ENCODE results near the gene STK10.

Gene STK10

DNA sequence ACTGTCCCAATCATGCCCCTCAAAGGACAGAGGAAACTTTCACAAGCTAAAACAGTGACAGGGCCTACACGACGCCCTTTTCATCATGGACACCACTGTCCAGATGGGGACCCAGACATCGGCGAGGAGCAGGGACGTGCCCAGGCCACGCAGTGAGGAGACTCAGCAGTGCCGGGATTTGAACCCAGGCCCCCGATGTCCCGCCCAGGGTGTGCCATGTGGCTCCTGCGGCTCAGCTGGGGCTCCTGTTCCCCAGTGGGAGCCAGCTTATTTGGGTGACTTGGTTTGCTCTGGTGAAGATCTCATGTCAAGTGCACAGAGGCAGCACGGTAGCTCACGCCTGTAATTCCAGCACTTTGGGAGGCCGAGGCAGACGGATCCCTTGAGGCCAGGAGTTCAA, 82.2 kb downstream of the STK10 start:
- no peak for DNase-seq

DNA sequence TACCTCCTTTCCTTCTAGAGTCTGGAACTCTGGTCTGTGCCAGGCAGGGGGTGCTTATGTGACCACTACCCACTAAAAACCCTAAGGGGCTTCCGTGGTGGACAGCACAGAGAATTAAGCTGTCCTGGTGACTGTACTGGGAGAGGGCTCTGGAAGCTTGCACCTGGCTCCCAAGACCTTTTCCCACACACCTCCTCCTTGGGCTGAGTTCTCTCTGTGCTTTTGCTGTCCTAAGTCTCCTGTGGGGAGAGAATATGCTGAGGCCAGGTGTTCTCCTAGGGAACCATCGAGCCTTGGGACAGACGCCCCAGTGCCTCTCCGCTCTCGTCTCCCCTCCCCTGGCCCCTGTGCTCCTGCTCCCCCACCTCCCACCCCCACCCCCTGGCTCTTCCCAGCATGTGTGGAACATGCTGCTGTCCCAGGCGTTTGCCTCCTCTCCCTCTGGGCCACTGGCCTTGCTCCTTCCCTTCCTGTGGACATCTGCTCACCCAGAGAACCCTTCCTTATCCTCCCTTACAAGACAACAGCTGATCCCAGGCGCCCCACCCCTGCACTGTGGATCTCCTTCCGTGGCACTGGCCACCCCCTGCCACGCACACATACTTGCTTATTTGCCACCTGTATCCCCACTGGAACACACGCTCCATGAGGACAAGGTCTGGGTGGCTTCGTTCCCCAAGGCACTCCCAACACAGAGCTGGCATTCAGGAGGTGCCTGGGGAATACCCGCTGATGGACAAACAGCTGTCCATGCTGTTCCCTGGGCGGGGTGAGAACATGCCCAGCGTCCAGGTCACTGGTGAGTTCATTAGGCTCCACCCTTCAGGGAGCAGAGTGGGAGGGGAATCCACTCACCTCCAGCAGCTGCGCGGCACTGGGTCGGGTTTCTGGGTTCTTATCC, 83.0 kb downstream of the STK10 start:
- no peak for DNase-seq

DNA sequence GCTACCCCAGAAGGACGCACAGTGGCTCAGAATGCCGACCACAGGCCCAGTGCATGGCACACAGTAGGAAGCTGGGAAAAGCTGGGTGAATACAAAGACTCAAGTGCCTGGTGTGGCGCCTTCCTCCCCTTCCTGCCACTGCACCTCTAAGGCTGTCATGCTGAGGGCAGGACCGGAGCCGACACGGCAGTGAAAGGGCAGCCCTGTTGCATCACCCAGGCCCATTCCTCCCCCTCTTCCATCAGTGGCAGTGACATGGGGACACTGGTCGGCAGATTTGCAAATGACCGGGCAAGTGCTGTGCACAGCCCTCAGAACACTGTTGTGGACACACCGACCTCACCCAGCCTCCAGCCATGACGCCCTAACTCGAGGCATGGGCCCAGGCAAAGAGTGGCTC, 84.0 kb downstream of the STK10 start:
- DNase-seq: no peak

DNA sequence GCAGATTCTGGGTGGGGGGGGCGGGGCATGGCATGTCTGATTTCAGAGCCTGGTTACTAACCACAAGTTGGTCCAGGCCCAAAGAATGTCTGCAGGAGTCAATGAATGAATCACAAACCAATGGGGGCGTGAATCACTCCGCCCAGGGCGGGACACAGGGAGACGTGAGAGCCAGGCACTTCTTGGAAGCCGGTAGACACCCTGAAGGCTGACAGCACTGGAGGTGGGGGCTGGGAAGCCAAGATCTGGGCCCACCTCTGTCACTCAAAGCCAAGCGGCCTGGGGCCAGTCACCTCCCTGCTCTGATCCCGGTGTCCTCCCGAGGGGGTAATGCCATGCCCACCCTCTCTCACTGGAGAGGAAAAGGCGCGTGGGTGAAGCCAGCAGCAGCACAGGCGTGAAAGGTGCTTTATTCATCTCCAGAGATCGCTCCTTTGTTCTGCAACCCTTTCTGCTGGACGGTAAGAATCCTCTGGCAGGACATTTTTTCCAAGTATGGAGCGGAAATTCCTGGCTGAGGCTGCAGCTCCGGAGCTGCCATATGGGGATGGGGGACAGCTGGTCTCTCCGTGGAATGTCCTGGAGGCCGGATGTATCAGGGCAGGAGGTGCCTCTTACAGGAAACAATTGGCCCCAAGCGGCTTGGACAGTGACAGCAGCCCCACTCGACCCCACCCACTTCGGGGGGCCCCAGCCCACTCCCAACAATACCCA, 85.0 kb downstream of the STK10 start:
- DNase-seq: peak; percentile 71

DNA sequence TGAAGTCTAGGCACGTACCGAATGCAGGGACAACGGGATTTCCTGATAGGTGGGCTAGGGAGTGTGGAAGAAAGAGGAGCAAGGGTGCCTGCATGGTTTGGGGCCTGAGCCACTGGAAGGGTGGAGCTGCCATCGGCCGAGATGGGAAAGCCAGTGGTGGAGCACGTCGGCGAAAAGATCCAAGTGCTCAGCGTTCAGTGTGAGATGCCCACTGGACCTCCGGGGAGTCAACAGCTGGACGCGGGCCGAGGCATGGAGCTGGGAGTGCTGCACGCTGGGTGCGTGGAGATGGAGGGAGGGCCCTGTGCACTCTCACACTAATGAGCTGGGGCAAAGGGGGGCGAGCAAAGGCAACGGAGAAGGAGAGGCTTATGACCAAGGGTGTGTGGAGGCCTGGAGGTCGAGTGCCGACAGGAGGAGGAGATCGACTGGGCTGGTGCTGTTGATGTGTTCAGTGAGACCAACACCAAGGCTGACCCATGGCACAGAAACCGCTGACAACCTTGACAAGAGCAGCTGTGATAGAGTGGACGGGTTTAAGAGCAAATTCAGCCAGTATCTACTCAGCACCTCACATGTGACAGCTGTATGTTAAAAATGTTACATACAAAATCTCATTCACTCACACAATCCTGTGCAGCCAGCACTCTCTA, 85.7 kb downstream of the STK10 start:
- DNase-seq: no peak

DNA sequence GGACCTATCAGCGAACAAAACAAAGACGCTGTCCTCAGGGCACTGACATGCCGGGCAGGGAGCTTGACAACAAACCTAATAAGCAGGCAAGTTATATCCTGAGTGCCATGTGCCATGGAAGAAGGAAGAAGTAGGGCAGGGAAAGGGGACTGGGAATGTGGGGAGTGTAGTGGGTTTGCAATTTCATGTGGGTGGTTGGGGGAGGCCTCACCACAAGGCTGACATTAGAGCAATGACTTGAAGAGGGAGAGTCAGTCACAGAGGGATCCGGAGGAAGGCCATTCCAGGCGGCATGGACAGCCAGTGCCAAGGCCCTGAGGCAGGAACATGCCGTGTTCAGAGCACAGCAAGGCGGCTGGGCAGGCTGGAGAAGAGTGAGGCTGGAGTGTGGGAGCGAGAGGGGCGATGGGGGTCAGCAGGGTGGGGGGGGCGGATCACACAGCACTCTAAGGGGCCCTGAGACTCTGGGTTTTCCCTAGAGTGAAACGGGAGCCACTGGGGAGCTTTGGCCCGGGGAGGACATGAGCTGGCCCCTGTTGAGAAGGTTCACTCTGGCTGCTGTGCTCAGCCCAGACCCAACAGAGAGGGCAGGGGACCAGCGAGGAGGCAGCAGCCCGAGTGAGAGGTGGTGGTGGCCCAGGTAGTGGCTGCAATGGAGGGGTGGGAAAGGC, 86.3 kb downstream of the STK10 start:
- DNase-seq: no peak

DNA sequence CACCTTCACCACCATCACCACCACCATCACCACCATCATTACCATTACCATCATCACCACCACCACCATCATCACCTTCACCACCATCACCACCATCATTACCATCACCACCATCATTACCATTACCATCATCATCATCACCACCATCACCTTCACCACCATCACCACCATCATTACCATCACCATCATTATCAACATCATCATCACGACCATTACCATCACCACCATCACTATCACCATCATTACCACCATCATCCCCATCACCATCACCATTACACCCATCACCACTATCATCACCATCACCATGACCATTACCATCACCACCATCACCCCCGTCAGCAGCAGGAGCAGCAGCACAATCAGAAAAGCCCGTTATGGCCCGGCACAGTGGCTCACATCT, 89.1 kb downstream of the STK10 start:
- no peak for DNase-seq

DNA sequence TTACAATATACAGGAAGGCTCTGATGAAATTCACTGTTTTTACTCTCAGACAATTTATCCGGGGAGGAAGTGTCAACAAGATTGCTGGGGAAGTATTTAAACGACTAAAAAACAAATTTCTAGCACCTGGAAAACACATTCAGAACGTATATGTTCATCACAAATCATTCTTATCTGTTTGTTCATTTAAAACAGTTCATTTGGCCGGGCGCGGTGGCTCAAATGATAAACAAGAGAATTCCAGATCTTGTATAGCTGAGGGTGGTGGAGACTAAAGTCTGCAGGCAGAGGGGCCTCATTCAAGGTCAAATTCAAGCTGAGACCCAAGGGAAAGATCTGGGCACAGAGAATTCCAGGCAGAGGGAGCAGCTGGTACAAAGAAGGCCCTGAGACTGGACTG, 90.0 kb downstream of the STK10 start:
- DNase-seq: no peak

DNA sequence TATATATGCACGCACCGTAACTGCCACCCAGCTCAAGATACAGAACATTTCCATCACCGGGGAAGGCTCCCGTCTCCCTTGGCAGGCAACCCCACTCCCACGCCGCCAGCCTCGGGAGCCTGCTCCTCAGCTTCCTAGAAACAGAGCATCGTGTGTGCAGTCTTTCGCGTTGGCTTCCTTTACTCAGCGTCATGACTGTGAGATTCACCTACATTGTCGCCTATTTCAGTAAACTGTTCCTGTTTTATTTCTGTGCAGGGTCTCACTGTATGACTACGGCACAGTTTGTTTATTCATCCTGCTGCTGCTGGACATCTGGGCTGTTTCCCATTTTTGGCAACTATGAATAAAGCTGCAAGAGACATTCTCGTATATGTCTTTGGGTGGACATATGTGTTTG, 90.7 kb downstream of the STK10 start:
- no peak for DNase-seq

DNA sequence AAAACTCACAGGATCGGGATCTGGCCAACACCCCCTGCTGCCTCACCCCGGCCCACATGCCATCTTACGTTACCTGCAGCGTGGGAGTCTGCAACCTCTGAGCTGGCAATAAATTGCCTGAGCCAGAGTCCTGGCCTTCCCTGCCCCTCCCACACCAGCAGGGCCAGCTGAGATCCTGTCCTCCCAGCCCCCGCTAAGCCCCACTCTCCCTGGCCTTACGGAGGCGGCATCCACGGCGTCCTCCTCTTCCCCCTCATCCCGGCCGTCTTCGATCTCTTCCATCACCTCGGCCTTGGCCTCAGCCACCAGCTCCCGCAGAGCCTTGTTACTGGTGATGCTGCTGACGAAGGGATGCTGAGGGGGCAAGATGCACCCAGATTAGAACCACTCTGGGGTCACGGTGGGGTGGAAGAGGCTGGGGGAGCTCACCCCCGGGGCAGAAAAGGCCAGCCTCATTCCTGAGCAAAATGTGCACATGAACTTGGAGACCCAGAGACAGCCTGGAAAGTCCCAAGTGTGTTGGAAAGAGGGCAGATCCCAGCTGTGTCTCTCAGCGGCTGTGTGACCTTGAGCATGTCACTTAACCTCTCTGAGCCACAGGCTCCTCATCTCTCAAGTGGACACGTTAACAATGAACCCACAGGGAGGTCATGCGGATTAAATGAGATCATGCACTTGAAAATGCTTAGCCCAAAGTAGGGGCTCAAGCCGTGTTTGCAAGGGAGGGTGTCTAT, 91.7 kb downstream of the STK10 start:
- DNase-seq: no peak

DNA sequence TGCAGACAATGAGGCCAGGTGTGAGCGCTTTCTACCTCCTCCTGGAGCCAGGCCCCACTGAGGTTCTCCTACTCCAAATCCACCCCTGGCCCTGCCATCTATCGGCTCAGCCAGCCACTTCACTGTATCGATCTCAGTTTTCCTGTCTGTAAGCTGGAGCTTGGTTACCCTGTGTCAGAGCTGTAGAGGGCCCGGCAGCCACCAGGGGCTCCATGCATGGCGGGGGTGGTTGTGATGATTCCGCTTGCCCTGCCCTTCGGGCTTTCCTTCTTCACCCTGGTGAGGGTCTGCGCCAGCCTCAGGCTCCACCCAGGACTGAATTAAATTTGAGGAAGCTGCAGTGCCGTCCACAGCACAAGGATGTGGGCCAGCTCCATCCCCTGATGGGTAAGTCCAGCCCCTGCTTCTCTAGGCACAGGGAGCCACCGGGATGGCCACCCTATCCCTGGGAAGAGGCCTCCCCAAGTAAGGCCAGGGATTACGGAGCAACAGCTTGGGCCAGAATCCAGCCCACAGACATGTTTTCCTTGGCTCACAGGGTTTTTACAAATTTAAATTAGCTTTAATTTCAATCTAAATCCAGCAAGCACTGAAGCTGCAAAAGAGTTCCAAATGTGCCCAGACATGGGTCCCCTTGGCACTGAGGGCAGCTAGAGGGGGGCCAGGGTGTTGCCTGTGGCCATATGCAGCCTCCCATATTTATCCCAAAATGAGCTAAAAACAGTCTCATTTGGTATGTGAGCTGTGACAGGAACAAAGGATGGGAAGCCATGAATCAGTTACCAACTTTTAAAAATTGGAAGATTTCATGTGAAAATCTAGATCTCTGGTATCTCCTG, 92.4 kb downstream of the STK10 start:
- no peak for DNase-seq

DNA sequence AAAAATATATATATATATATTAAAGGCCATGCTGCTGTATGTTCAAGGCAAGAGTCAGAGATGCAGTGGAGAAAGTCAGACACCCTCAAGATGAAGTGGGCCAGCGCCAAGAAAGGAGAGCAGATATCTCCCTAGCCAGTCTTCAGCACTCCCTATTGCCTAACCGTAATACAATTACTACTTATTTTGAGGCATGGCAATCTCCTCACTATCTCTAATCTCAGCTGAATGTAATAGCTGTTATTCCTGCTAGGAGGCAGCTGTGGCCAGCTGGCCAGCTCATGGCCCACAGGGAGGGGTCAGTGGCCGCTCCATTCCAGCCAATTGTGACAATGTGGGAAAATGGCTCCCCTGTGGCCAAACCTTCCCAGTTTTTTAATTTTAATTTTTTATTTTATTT, 94.1 kb downstream of the STK10 start:
- no peak for DNase-seq

DNA sequence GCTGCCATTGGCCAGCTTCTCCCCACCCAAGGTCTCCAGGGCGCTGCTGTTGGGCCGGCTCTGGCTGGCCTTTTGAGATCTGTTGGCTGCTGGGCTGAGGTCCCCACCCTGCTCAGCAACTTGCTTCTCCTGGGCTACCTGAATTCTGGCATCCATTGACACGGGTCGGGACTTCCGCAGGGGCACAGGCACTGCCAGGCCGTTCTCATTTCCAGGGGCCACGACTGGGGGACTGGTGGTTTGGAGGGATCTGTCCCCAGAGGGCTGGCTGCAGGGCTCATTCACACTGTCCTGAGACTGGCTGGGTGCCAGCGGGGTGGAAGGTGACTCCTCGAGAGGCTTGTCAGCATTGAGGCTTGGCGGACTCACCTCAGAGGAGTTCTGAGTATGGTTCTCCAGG, 94.5 kb downstream of the STK10 start:
- no peak for DNase-seq

DNA sequence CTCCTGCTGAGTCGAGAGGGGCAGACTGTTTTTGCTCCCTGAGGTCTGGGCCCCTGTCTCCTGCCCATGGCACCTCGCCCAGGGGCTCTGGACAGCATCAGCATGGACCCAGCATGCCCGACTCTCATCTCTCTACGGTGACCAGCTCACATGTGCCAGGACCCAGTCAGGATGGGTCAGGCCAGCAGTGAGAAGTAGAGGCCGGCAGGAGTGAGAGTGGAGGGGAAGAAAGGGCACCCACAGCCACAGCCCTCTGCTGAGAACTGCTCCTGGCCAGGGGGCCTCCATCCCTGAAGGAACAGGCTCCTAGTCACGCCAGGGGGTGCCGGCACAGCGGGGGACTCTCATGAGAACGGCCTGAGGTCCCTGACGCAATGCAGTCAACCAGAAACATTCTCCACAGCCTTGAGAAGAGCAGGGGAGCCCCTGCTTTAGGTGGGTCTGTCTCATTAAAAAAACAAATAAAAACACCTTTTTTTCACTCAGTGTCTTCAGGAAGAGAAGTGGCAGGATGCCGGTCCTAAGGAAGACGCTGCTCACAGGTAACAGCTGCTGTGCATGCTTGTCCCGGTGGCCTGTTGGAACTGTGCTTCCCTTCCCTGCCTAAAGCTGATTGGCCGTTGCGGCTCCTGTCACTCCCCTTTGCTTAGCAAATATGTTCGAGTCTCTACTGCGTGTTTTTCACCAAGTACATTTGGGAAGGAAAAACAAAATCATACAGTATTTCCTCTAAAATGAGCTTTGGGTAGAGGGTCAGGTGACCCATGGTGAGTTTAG, 95.9 kb downstream of the STK10 start:
- DNase-seq: no peak

DNA sequence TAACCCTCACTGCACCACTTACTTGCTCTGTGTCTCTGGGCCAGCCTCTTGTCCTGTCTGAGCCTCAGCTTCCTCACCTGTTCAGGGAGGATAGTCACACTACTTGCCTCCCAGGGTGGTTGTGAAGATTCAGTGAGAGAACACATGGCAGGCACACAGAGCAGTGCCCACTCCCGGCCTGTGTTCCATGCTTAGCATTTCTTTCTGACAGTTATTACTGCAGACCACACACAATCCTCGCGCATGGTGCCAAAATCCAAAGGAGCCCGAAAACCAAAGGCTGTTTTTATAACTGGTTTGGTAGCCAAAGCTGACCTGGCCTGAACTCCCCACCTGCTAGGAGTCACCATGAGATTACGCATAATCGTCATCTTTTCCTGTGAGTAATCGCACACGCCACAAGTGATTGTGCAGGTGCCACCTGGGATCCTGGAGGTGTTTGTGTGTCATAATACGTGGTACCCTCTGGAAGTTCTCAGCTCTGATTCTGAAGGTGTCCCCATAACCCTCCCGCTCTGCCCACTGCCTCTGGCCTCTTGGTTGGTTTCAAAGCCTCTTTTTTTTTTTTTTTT, 97.0 kb downstream of the STK10 start:
- DNase-seq: no peak

DNA sequence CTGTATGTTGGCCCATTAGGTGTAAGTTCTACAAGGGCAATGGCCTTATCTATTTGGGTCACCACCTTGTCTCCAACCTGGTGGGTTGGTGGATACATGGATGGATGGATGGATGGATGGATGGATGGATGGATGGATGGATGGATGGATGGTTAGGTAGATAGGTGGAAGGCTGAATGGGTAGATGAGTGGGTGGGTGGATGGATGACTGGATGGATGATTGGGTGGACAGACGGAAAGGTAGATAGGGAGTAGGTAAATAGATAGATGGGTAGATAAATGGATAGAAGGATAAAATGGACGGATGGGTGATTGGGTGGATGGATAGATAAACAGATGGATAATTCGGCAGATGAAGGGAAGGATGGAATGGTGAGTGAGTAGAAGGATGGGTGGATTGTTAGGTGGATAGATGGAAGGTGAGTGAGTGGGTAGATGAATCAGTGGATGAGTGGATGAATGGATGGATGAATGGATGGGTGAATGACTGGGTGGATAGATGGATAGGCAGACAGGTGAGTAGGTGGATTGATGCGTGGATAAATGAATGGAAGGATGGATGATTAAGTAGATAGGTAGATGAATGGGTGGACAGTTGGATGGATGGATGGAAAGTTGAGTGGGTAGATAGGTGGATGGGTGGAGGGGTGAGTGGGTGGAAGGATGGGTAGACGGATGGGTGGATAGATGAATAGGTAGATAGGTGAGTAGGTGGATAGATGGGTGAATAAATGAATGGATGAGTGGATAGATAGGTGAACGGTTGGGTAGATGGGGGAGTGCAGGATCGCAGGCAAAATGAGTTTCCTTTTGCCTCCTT, 98.5 kb downstream of the STK10 start:
- DNase-seq: no peak

DNA sequence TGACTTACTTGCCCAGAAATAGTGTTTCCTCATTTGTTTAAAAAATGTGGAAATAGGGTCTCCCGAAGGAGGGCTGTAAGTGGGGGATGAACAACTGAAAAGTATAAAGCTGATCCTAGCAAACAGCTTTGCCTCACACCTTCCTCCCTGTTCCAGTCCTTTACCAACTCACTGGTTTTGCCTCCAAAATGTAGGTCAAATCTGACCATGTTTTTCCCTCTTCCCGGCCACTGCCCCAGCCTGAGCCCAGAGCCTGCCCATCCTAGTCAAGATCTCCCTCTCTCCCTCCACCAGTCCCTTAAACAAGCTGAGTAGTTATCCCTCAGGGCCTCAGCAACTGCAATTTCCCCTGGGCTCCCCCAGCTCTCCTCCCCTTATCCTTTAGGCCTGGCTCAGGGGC, 99.2 kb downstream of the STK10 start:
- DNase-seq: no peak

DNA sequence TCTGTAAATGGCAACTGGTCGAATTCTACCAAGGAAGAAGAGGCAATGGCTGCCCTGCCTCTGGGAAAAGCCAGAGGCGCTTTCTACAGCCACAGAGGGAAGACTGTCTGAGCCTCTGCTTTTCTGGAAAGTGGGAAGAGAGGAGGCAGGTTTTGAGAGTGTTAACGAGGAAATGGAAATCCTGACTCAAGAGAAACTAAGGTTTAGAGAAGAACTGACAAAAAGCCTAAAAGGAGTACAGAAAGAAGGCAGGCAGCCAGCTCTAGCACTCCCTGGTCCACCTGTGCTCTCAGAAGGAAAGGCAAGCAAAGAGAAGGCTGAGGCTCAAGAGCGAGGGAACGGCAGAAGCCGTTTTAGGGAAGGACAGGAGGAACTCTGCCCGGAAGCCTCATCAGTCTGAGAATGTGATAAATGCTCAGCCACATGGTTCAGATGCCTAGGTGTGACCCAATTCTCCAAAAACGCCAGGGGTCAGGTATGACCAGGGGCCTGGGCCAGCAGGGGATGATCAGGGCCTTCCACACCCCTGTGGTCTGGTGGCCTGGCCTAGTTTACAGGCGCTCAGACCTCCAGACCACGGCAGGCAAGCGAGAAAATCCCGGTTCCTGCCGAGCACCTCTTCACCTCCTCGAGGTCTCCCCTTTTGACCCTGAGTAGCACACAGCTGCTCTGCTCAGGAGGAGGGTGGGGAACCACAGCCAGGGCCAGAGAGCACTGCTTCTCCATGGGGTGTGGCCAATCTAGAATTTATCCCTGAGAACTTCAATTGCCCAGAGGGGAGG, 101.6 kb downstream of the STK10 start:
- no peak for DNase-seq

DNA sequence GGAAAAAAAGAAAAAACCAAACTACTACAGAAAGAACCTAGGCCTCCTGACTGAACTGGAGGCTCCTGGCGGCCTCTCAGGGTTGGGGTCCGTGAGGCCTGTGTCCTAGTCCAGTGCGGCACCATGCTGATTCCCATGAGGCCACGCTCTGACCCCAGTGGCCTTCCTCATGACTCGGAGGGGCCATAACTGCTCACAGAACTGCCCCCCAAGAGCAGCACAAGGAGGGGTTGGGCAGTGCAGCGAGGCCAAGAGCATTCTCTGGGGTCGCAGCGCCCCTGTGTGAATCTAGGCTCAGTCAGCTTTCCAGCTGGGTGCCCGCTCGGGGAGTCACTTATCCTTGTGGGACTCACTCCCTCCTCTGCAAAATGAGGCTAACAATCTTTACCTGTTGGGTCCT, 102.3 kb downstream of the STK10 start:
- DNase-seq: no peak
